Smooth muscle cell of trachea (primary cell): ENCODE results near the gene NPAT. TPM values are rescaled to one million over a fixed set of nuclear protein-coding genes. Genes with fewer than 3 reads are reported as not detected.

ENCODE experiments used
- total RNA-seq: library from RNA; depleted of rRNA; stranded (reverse); fragments of >200 nt; gene quantifications from 2 replicates; pipeline ENCODE4 v1.2.1, GENCODE V29; 2014

NPAT gene
- 10.1 and 15.7 TPM in 2 replicates for total RNA-seq

GRCh38 chr11:108222574-108223347 is at the start of gene NPAT, which contains the start of gene ATM:
TSS of gene NPAT (minus strand) at chr11:108222638. CDS start at chr11:108222536, 102 bp downstream.
TSS of gene ATM (plus strand) at chr11:108223067. CDS start at chr11:108227625, 4,558 bp downstream.

GRCh38 chr11:108121274-108122155 is 100.9 kb downstream of the NPAT start, which contains the start of gene ACAT1:
TSS of gene ACAT1 (plus strand) at chr11:108121567. CDS start at chr11:108121607, 40 bp downstream.

Other genes with a start within 250 kb of the NPAT start
- gene CUL5, start 213.7 kb downstream of the NPAT start, total RNA-seq = 36.1 and 44.7 TPM in 2 replicates
- gene ACAT1, start 101.1 kb downstream of the NPAT start, total RNA-seq = 95.1 and 136 TPM in 2 replicates
- 108 TPM in 2 replicates for gene ATM, start 429 bp upstream of the NPAT start, total RNA-seq
- gene C11orf65, start 244.9 kb upstream of the NPAT start, total RNA-seq = 1.8 and 2.3 TPM in 2 replicates